Measurements from ENCODE around the gene HPSE. TPM values are rescaled to one million over a fixed set of nuclear protein-coding genes. Genes with fewer than 3 reads are reported as not detected.

The HPSE gene
- total and polyA plus RNA-seq, 7 donors: 0.06 to 0.64 (median 0.34) TPM

GRCh38 chr4:83252782-83253405, 81.8 kb downstream of the HPSE start:
- peaks cover 3% of the 10 kb centered on the region for H3K4me1 ChIP-seq
- H3K4me3 ChIP-seq: no peak overlapping the region
- intact Hi-C loops (cut with DNase I): loop anchor here in 1 of 2 donors (10.0 kb wide), 1 partner anchor 178 kb away; no protein-coding TSS in a partner anchor
- H3K9me3 ChIP-seq: no peaks in the 10 kb centered on the region
- peak in 1 of 4 donors; percentile 40 for ATAC-seq
- DNase-seq: peak in 1 of 2 donors; percentile 23
- TF ChIP-seq, protein P1, sequence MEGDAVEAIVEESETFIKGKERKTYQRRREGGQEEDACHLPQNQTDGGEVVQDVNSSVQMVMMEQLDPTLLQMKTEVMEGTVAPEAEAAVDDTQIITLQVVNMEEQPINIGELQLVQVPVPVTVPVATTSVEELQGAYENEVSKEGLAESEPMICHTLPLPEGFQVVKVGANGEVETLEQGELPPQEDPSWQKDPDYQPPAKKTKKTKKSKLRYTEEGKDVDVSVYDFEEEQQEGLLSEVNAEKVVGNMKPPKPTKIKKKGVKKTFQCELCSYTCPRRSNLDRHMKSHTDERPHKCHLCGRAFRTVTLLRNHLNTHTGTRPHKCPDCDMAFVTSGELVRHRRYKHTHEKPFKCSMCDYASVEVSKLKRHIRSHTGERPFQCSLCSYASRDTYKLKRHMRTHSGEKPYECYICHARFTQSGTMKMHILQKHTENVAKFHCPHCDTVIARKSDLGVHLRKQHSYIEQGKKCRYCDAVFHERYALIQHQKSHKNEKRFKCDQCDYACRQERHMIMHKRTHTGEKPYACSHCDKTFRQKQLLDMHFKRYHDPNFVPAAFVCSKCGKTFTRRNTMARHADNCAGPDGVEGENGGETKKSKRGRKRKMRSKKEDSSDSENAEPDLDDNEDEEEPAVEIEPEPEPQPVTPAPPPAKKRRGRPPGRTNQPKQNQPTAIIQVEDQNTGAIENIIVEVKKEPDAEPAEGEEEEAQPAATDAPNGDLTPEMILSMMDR (IDR thresholded peaks at IDR 0.05): peak; percentile 38
- 39 to 46% (median 40%) methylated on average over 7 of the region's 7 CpGs for WGBS, 3 donors
- H3K27ac ChIP-seq: no peak overlapping the region
- H3K36me3 ChIP-seq (ENCODE audit: insufficient read depth in 1 of 2, low read depth in 1 of 2): no peaks in the 10 kb centered on the region
- H3K27me3 ChIP-seq (ENCODE audit: insufficient read depth in 3 of 3, low read length in 2 of 3): no peaks in the 10 kb centered on the region

GRCh38 chr4:83251447-83251830, 83.2 kb downstream of the HPSE start:
- ATAC-seq: no peak
- no peaks in the 10 kb centered on the region for H3K36me3 ChIP-seq (ENCODE audit: insufficient read depth in 1 of 2, low read depth in 1 of 2)
- no peaks in the 10 kb centered on the region for H3K9me3 ChIP-seq
- H3K27ac ChIP-seq: no peak overlapping the region
- TF ChIP-seq, protein P1 (IDR thresholded peaks at IDR 0.05): no peak
- intact Hi-C loops (cut with DNase I): loop anchor here in 1 of 2 donors (10.0 kb wide), 1 partner anchor 177 kb away; no protein-coding TSS in a partner anchor
- H3K27me3 ChIP-seq (ENCODE audit: insufficient read depth in 3 of 3, low read length in 2 of 3): no peaks in the 10 kb centered on the region
- DNase-seq: no peak
- WGBS, 3 donors: 61 to 74% (median 72%) methylated on average over 2 of the region's 2 CpGs
- H3K4me3 ChIP-seq: no peak overlapping the region
- peaks cover 3% of the 10 kb centered on the region for H3K4me1 ChIP-seq

DNA sequence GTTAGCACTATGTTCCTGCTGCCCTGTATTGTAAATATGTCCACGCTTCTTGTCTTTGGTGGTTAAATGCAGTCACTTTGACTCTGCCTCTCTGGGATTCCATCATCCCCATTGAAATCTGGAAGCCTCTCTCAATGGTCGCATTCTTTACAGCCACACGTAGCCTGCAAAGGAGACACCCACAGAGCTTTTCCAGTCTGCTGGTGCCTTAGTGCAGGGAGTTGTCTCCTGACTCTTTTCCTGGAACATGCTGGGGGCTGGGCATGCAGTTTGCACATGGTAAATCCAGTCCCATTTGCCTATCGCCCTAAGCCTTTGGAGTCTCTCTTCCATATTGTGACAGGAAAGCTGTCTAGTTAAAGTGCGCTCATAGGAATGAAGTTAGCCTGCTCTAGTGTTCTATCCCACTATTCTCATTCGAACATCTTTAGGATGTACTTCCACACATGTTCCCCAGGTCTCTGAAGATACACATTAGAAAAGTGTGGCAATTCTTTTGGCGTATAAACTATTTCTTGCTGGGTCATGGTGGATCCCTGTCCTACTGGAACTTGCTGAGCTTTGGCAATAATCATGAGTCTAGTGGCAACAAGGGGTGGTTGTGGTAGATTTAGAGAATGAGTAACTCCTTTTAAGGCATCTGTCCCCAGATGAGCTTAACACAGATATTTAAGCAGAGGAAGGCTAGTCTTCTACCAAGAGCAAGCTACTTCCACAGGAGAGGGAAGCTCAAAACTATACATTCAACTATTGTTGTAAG, 83.8 kb downstream of the HPSE start:
- Histone ChIP-seq H3K9me3 (no peaks in the 10 kb centered on the region), H3K36me3 (ENCODE audit: insufficient read depth in 1 of 2, low read depth in 1 of 2) (no peaks in the 10 kb centered on the region), H3K4me3 (no peak overlapping the region), H3K27me3 (ENCODE audit: insufficient read depth in 3 of 3, low read length in 2 of 3) (no peaks in the 10 kb centered on the region), H3K27ac (no peak overlapping the region), H3K4me1 (peaks cover 3% of the 10 kb centered on the region)
- intact Hi-C loops (cut with DNase I): loop anchor here in 1 of 2 donors (10.0 kb wide), 1 partner anchor 176 kb away; no protein-coding TSS in a partner anchor
- TF ChIP-seq, protein P1 (IDR thresholded peaks at IDR 0.05): no peak
- DNase-seq (no peak), ATAC-seq (no peak)
- 76 to 88% (median 85%) methylated on average over 7 of the region's 7 CpGs for WGBS, 3 donors

DNA sequence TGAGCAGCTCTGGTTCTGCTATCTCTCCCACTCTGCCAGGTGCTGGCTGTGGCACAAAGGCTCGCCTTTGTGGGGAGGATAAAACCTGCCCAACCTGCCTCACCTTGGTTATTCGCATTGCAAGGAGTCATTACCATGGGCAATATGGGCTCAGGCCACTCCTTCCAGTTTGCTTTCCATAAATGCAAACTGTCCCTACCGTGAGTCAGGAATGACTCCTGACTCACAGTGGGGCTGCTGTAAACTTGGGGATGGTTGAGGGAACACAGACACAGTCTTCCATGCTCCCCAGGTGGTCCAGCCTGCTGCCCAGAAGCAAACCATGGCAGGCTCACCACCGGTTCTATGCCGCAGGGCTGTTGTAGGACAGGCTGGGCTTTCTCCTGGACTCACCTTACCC, 86.2 kb downstream of the HPSE start:
- Histone ChIP-seq H3K27me3 (ENCODE audit: insufficient read depth in 3 of 3, low read length in 2 of 3) (no peaks in the 10 kb centered on the region), H3K9me3 (no peaks in the 10 kb centered on the region), H3K4me3 (no peak overlapping the region), H3K36me3 (ENCODE audit: insufficient read depth in 1 of 2, low read depth in 1 of 2) (no peaks in the 10 kb centered on the region), H3K4me1 (no peaks in the 10 kb centered on the region), H3K27ac (no peak overlapping the region)
- ATAC-seq: no peak
- WGBS, 3 donors: 89 to 93% (median 91%) methylated on average over 5 of the region's 5 CpGs
- intact Hi-C loops (cut with DNase I): no loop called here
- DNase-seq: no peak
- TF ChIP-seq, protein P1 (IDR thresholded peaks at IDR 0.05): no peak

Data from psoas muscle (tissue), 8 donors.